Measurements from ENCODE around the gene ZNF727. TPM values are rescaled to one million over a fixed set of nuclear protein-coding genes. Genes with fewer than 3 reads are reported as not detected.
"Not testable (repeated sequence)": the region's sequence is repeated elsewhere in the genome, so short reads cannot be mapped to it uniquely, and the experiment has no call there.

Gene ZNF727
- total RNA-seq, 4 donors from 2014 or later = 3.9 to 14.9 (median 5.3) TPM

DNA sequence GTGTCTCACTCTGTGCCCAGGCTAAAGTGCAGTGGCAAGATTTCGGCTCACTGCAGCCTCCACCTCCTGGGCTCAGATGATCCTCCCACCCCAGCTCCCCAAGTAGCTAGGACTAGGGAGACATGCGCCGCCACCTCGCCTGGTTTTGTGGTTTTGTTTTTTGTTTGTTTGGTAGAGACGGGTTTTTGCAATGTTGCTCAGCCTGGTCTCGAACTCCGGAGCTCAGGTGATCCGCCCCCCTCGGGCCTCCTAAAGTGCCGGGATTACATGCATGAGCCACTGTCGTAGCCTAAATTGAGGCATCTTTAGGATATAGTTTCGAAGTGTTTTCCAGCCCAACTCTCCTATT lies 781 bp downstream of the ZNF727 start:
- TF ChIP-seq EP300 (IDR thresholded peaks at IDR 0.05) = no peak
- TF ChIP-seq, protein P1, sequence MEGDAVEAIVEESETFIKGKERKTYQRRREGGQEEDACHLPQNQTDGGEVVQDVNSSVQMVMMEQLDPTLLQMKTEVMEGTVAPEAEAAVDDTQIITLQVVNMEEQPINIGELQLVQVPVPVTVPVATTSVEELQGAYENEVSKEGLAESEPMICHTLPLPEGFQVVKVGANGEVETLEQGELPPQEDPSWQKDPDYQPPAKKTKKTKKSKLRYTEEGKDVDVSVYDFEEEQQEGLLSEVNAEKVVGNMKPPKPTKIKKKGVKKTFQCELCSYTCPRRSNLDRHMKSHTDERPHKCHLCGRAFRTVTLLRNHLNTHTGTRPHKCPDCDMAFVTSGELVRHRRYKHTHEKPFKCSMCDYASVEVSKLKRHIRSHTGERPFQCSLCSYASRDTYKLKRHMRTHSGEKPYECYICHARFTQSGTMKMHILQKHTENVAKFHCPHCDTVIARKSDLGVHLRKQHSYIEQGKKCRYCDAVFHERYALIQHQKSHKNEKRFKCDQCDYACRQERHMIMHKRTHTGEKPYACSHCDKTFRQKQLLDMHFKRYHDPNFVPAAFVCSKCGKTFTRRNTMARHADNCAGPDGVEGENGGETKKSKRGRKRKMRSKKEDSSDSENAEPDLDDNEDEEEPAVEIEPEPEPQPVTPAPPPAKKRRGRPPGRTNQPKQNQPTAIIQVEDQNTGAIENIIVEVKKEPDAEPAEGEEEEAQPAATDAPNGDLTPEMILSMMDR (IDR thresholded peaks at IDR 0.05) = no peak
- TF ChIP-seq POLR2A (IDR thresholded peaks at IDR 0.05) = no peak
- H3K4me1 ChIP-seq = peaks cover 0 to 7% (median 0%) of the 10 kb centered on the region in 4 donors
- peak overlapping the region; percentile 15 to 54 (median 40) for H3K4me3 ChIP-seq
- peaks cover 0 to 23% (median 0%) of the 10 kb centered on the region in 4 donors for H3K9me3 ChIP-seq
- peak overlapping the region in 3 of 4 donors; percentile 44 to 82 (median 58) for H3K27ac ChIP-seq
- DNase-seq (ENCODE audit: low spot score in 2 of 2) = no peak
- H3K27me3 ChIP-seq = no peaks in the 10 kb centered on the region
- no peaks in the 10 kb centered on the region for H3K36me3 ChIP-seq
- 31 to 59% methylated on average over 12 of the region's 12 CpGs for WGBS, 2 donors

DNA sequence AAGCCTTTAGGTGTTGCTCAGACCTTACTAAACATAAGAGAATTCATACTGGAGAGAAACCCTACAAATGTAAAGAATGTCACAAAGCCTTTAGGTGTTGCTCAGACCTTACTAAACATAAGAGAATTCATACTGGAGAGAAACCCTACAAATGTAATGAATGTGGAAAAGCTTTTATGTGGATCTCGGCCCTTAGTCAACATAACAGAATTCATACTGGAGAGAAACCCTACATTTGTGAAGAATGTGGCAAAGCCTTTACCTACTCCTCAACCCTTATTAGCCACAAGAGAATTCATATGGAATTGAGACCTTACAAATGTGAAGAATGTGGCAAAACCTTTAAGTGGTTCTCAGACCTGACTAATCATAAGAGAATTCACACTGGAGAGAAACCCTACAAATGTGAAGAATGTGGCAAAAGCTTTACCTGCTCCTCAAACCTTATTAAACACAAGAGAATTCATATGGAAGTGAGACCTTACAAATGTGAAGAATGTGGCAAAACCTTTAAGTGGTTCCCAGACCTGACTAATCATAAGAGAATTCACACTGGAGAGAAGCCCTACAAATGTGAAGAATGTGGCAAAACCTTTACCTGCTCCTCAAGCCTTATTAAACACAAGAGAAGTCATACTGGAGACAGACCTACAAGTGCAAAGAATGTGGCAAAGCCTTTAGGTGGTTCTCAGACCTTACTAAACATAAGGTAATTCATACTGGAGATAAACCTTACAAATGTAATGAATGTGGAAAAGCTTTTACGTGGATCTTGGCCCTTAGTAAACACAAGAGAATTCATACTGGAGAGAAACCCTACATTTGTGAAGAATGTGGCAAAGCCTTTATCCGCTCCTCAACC lies 32.8 kb downstream of the ZNF727 start:
- peaks cover 0 to 57% (median 0%) of the 10 kb centered on the region in 3 donors for H3K36me3 ChIP-seq
- not testable (repeated sequence) for H3K27ac ChIP-seq

DNA sequence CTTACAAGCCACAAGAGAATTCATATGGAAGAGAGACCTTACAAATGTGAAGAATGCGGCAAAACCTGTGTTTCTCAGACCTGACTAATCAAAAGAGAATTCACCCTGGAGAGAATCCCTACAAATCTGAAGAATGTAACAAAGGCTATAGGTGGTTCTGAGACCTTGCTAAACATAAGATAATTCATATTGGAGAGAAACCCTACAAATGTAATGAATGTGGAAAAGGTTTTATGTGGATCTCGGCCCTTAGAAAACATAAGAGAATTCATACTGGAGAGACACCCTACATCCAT lies 33.4 kb downstream of the ZNF727 start:
- 82 to 94% methylated on average over 2 of the region's 2 CpGs for WGBS, 2 donors
- H3K27ac ChIP-seq = no peak overlapping the region
- H3K4me1 ChIP-seq = no peaks in the 10 kb centered on the region
- no peak overlapping the region for H3K4me3 ChIP-seq
- TF ChIP-seq, protein P1 (IDR thresholded peaks at IDR 0.05) = no peak
- TF ChIP-seq EP300 (IDR thresholded peaks at IDR 0.05) (no peak), POLR2A (IDR thresholded peaks at IDR 0.05) (no peak)
- no peaks in the 10 kb centered on the region for H3K27me3 ChIP-seq
- H3K9me3 ChIP-seq = peaks cover 13 to 100% (median 45%) of the 10 kb centered on the region in 4 donors
- H3K36me3 ChIP-seq = peaks cover 0 to 59% (median 0%) of the 10 kb centered on the region in 3 donors
- DNase-seq (ENCODE audit: low spot score in 2 of 2) = no peak

More for the DNA sequence above, 32.8 kb downstream of the ZNF727 start:
- not testable (repeated sequence) for H3K4me1 ChIP-seq; H3K27me3 ChIP-seq; DNase-seq (ENCODE audit: low spot score in 2 of 2); H3K4me3 ChIP-seq
- peaks cover 13 to 98% (median 47%) of the 10 kb centered on the region in 4 donors for H3K9me3 ChIP-seq
- 73 to 84% methylated on average over 3 of the region's 3 CpGs for WGBS, 2 donors

DNA sequence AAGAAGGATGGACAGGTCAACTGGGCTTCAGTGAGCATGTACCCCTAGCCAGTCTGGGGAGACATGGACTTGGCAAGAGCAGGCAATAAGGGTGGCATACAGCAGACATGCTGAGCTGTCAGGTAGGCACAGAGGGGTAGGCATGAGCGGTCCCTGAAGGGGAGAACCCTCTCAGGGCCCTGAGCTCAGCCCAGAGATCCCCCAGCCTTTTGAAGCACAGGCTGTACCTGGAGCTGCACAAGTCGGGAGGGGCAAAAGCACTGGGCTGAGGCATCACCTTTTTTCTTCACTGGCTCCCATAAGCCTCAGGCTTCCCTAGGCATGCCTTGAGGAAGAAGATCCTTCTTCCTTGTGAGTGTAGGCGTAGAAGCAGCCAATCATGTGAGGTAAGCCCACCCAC lies 42.3 kb downstream of the ZNF727 start:
- H3K9me3 ChIP-seq = peaks cover 0 to 95% (median 2%) of the 10 kb centered on the region in 4 donors
- DNase-seq (ENCODE audit: low spot score in 2 of 2) = no peak
- H3K4me3 ChIP-seq = no peak overlapping the region
- TF ChIP-seq EP300 (IDR thresholded peaks at IDR 0.05) (no peak), POLR2A (IDR thresholded peaks at IDR 0.05) (no peak)
- TF ChIP-seq, protein P1 (IDR thresholded peaks at IDR 0.05) = no peak
- no peak overlapping the region for H3K27ac ChIP-seq
- 48 to 58% methylated on average over 2 to 3 of the region's 3 CpGs for WGBS, 2 donors
- no peaks in the 10 kb centered on the region for H3K4me1 ChIP-seq
- H3K36me3 ChIP-seq = peaks cover 0 to 20% (median 0%) of the 10 kb centered on the region in 3 donors
- no peaks in the 10 kb centered on the region for H3K27me3 ChIP-seq

DNA sequence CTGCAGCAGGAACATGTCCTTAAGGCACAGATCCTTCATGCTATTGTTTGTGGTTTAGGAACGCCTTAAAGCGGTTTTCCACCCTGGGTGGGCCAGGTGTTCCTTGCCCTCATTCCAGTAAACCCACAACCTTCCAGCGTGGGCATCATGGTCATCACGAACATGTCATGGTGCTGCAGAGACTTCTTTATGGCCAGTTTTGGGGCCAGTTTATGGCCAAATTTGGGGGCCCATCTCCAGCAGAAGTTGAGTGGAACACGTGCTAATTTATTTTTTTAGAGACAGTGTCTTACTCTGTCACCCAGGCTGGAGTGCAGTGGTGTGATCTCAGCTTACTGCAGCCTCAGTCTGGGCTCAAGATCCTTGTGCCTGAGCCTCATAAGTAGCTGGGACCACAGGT lies 43.6 kb downstream of the ZNF727 start:
- not testable (repeated sequence) for H3K27me3 ChIP-seq; DNase-seq (ENCODE audit: low spot score in 2 of 2); H3K4me3 ChIP-seq; H3K27ac ChIP-seq; H3K4me1 ChIP-seq
- whole genome bisulfite sequencing, 2 donors = 67 to 68% methylated on average over 3 to 5 of the region's 5 CpGs
- peaks cover 0 to 95% (median 4%) of the 10 kb centered on the region in 4 donors for H3K9me3 ChIP-seq
- H3K36me3 ChIP-seq = peaks cover 0 to 10% (median 0%) of the 10 kb centered on the region in 3 donors

Other genes starting within 250 kb of the ZNF727 start
- gene ZNF722, start 46.6 kb upstream of the ZNF727 start, total RNA-seq = not detected
- gene ZNF735, start 161.8 kb downstream of the ZNF727 start, total RNA-seq = not detected
- gene ZNF679, start 183.0 kb downstream of the ZNF727 start, total RNA-seq = not detected